PFSK-1 (cell line): ENCODE data around the gene TPRX1.

Experiments
- POLR2AphosphoS5 ChIP-seq: IDR thresholded peaks from 2 replicates; pipeline ENCODE4 v1.6.1; 2012; ENCODE audit warnings: low read depth, mild to moderate bottlenecking, control low read depth, low read length, moderate library complexity
- TAF1 ChIP-seq: IDR thresholded peaks from 2 replicates; pipeline ENCODE4 v1.6.1; 2012; ENCODE audit warnings: low read length, control low read depth, borderline replicate concordance; ENCODE audit not compliant: insufficient read depth
- TF ChIP-seq, protein P1 (sequence below), 2 experiments: IDR thresholded peaks; 2 replicates each; pipeline versions ENCODE4 v1.6.1 to v1.8.0; 2011 to 2012; ENCODE audit warnings: low read depth in 2 of 2, low read length in 2 of 2, control low read depth in 1 of 2, inconsistent platforms in 1 of 2, mild to moderate bottlenecking in 1 of 2, moderate library complexity in 1 of 2; ENCODE audit not compliant: insufficient read depth in 1 of 2

DNA sequence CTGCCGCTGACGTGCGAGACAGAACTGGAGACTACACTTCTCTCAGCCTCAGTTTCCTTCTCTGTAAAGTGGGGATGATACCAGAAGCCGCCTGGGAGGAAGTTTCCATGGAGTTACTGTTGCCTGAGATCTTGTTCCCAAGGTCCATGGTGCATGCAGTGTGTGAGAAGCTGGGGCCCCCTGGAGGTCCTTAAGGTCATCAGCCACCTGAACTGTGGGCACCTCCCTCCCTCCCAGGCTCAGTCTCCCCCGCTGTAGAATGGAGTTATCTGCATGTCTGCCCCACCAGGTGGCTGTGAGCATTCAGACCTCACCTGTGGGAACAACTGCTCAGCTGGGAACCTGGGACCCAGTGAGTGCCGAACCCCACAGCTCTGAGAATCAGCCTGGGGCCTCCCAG lies 20.0 kb upstream of the TPRX1 start:
- no peak for TF ChIP-seq TAF1
- TF ChIP-seq, protein P1, sequence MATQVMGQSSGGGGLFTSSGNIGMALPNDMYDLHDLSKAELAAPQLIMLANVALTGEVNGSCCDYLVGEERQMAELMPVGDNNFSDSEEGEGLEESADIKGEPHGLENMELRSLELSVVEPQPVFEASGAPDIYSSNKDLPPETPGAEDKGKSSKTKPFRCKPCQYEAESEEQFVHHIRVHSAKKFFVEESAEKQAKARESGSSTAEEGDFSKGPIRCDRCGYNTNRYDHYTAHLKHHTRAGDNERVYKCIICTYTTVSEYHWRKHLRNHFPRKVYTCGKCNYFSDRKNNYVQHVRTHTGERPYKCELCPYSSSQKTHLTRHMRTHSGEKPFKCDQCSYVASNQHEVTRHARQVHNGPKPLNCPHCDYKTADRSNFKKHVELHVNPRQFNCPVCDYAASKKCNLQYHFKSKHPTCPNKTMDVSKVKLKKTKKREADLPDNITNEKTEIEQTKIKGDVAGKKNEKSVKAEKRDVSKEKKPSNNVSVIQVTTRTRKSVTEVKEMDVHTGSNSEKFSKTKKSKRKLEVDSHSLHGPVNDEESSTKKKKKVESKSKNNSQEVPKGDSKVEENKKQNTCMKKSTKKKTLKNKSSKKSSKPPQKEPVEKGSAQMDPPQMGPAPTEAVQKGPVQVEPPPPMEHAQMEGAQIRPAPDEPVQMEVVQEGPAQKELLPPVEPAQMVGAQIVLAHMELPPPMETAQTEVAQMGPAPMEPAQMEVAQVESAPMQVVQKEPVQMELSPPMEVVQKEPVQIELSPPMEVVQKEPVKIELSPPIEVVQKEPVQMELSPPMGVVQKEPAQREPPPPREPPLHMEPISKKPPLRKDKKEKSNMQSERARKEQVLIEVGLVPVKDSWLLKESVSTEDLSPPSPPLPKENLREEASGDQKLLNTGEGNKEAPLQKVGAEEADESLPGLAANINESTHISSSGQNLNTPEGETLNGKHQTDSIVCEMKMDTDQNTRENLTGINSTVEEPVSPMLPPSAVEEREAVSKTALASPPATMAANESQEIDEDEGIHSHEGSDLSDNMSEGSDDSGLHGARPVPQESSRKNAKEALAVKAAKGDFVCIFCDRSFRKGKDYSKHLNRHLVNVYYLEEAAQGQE (IDR thresholded peaks at IDR 0.05; ENCODE audit: insufficient read depth in 1 of 2, low read depth in 2 of 2, low read length in 2 of 2) = no peak
- TF ChIP-seq POLR2AphosphoS5 = no peak
